Activated naive CD4-positive, alpha-beta T cell treated with anti-CD3 and anti-CD28 coated beads, Interleukin-2, amount 50 U/mL, for 16 hours (primary cell): ENCODE measurements around the gene EHD1.

Experiments
- DNase-seq: peaks from one replicate; pipeline ENCODE4 v3.0.0-alpha.2; 2020

EHD1 gene

DNA sequence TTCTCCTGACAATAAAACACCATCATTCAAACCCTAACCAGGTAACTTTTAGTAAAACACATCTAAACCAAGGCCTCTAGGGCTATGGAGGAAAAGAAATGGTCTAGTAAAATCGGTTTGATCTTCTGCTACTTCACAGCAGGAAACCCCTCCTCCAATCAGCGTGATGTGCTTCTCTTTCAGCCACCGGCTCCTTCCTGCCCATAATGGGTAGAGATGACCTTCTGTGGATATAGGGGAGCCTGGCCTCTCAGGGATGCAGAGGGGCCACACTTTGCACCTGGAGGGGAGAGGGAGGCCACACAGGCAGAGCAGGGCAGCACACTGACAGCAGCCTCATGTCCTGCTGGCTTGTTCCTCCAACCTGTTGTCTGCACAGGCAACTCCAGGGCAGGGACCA is 6.9 kb downstream of the EHD1 start:
- DNase-seq: no peak

DNA sequence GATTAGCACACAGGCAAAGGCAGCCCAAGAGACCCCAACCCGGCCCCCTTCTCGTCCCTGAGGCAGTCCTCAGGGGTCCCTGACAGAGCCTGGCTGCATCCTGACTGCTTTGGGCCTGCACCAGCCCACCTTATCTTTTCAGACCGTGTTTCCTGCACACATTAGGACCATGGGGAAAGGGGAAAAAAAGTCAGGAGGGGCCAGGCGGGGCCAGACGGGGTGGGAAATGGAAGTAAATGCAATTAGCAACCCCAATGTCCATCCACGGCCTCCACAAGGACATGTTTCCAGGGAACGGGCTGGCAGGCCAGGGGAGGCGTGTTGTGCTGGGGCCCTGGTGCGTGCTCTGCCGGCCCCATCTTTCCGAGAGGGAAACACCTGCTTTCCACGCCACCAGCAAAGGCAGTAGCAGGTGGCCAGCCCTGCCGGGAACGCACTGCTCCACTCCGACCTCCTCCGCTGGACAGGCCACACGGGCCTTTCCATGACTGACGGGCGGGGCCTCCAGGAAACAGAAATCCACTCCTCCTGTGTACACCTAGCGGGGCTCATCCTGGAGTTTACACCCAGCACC is 7.4 kb downstream of the EHD1 start:
- no peak for DNase-seq

GRCh38 chr11:64870176-64870892 is 8.1 kb downstream of the EHD1 start:
- DNase-seq: no peak

- DNase-seq: no peak
Observed at GRCh38 chr11:64869571-64870175, 8.7 kb downstream of the EHD1 start.

GRCh38 chr11:64868904-64869570 is 9.4 kb downstream of the EHD1 start:
- DNase-seq: no peak

DNA sequence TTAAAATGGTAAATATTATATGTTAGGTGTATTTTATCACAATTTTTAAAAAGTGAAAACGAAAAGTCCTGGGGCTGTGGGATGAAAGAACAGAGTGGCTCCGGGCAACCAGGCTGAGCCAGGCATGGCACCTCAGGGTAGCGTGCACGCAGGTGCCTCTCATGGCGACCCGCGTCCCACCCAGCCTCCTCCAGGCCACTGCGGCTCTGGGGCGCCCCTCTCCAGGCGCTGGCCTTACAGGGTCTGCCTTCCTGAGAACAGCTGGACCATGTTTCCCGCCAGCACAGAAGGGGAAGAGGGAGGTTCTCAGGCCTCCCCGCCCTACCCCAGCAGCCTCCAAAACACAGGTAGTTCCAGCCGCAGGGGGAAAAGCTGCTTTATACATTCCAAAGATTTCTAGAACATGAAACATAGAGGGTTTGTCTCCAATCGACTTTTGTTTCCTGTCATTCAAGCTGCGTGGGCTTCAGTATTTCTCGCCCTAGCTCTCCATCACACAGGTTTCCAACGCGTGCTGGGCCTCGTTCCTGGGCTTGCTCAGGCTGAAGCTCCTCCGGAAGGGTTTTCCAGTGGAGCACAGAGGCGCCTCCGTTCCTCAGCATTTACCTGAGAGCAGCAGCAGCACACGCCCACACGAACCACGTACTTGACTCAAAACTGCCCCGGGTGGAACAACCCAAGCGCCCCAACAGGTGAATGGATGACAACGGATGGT is 10.5 kb downstream of the EHD1 start:
- peak; percentile 48 for DNase-seq

DNA sequence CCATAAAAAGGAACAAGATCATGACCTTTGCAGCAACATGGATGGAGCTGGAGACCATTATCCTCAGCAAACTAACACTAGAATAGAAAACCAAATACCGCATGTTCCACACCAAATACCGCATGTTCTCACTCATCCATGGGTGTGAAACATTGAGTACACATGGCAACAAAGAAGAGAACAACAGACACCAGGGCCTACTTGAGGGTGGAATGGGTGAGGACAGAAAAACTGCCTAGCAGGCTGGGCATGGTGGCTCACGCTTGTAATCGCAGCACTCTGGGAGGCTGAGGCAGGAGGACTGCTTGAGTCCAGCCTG is 12.3 kb downstream of the EHD1 start:
- no peak for DNase-seq

- DNase-seq: peak; percentile 64
Observed at GRCh38 chr11:64865286-64866172, 12.9 kb downstream of the EHD1 start.

GRCh38 chr11:64864473-64865285 is 13.7 kb downstream of the EHD1 start:
- DNase-seq: peak; percentile 39

- DNase-seq: no peak
Observed at GRCh38 chr11:64864135-64864472, 14.3 kb downstream of the EHD1 start.

- no peak for DNase-seq
Observed at GRCh38 chr11:64863391-64864060, 14.9 kb downstream of the EHD1 start.

DNA sequence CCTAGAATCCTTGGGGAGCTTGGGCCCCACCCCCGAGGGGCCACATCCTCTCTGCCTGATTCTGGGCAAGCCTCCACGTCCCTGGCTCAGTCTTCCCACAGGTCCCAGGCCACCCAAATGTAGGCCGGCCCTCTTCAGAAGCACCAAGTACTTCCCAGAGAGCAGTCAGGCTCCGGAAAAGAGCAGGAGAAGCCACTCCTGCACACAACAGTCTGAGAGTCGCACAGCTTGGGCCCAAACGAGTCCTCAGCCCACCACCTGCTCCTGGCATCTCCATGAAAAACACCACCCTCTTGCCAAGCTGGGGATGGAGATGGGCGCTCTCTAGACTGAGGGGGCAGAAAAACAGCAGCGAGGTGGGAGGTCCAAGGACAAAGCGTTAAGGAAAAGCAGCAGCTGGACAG is 15.4 kb downstream of the EHD1 start:
- DNase-seq: no peak

GRCh38 chr11:64861227-64861975 is 17.0 kb downstream of the EHD1 start:
- DNase-seq: no peak

DNA sequence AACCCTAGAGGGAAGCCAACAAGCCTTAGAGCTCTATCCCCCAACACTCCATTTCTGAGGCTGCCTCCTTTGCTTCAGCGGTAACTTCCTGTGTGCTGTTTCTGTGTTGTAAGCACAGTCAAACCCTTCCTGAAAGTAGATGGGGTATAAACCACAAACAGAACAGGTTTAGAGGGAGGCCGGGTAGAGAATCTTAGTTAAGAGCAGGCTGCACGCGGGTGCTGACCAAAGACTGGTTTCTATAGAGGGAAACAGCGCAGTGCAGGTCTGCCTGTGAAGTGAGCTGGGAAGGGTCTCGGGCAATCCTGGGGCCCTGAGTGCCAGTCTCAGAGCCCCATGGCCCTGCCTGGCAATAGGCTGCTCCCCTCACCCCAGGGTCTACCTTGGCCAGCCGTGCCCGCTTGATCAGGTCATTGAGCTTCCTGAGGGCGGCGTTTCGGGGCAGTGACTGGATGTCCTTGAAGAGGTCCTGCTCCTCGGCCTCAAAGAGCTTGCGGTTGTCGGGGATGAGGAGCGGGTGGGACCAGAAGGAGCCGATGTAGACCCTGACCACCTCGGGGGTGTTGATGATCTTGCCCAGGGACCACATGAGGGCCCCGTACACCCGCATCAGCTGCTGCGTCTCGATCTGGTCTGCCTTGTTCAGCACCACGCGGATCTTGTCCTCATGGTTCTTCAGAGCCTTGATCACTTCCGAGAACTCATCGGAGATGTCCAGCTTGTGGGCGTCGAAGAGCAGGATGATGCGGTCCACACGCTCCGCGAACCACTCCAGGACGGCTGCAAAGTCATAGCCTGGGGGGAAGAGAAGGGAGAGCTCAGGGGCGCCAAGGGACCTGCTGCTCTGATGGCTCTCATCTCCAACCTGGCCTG is 18.6 kb downstream of the EHD1 start:
- peak; percentile 59 for DNase-seq

DNA sequence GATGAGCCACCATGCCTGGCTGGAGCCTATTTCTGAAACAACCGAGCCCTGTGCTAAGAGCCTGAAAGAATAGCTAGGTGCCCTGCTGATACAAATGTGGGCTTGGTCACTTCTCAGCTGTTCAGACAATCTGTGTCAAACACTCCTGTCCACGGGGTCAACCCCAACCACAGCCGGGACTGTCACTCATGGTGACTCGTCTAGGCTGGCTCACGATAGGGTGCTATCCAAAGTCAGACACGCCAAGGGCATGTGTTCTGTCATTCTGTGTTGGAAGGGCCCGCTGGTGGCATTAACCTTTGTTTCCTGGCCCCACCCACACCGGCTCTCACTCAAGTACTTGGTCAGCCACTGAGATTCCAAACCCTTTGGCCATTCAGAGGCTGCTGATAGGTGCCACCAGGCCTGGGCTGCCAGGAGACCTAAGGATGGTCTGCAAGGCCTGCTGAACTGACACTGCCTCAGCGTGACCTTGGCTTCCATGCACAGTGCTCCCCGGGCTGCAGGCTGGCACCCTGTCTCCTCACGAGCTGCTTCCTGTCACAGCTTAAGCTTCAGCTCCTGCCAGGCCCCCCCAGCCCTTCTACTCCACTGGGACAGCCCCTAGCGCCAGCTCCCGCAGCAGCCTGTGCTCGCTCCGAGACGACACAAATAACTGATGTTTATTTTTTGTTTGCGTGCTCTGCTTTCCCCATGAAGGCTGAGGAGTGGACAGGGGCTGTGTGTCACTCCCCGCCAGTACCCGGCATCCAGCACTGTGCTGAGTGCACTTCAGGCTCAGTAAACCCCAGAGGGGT is 19.8 kb downstream of the EHD1 start:
- DNase-seq: peak; percentile 60

DNA sequence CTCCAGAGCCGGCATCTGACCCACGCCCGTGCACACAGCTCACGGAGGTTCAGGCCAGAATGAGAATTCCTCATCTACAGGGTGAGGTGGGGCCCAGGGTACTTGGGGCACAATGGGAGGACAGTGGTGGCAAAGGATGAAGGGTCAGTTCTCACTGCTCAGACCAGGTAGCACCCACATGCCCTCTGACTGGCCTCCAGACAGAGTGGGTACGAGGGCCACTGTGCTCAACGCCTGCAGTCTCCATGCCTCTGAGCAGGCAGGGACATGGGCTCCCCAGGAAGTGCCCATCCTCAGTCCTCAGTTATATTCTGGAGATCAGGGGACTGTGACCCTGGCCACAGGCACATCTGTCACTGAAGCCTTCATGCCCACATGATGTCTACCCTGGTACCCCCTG is 20.9 kb downstream of the EHD1 start:
- DNase-seq: no peak

DNA sequence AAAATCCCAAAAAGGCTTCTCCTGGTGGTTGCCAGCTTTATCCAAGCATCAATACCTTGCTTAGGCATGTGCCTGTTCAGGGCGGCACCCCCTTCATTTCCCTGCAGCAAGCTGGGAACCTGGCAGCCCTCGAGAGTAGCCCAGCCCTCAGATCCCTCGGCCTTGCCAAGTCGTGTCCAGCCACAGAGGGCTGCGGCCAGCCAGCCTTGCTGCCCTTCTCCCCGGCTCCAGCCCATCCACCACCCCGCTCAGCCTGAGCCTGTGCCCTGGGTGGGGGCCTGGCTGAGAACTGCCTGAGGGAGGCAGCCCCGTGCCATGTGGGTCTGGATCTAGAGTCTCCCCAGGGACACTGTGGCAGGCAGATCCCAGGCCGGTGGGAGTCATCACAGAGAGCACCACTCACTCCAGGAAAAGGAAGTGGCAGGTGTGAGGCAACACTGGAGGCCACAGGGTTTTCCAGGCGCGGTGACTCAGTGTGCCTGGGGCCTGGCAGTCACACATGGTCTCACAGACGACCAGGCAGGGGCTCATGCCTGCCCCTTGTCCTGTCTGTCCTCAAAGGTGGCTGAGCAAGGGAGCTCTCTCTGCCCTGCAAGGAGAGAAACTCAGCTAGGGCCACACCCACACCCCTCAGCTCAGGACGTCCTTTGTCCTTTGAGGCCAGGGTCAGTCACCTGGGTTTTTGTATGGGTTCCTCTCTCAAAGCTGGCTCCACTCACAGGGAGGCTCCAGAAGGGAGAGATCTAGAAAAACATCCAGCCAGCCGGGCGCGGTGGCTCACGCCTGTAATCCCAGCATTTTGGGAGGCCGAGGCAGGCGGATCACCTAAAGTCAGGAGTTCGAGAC is 21.8 kb downstream of the EHD1 start:
- peak; percentile 44 for DNase-seq
